ENCODE results near the gene TMEM240.

The TMEM240 gene

DNA sequence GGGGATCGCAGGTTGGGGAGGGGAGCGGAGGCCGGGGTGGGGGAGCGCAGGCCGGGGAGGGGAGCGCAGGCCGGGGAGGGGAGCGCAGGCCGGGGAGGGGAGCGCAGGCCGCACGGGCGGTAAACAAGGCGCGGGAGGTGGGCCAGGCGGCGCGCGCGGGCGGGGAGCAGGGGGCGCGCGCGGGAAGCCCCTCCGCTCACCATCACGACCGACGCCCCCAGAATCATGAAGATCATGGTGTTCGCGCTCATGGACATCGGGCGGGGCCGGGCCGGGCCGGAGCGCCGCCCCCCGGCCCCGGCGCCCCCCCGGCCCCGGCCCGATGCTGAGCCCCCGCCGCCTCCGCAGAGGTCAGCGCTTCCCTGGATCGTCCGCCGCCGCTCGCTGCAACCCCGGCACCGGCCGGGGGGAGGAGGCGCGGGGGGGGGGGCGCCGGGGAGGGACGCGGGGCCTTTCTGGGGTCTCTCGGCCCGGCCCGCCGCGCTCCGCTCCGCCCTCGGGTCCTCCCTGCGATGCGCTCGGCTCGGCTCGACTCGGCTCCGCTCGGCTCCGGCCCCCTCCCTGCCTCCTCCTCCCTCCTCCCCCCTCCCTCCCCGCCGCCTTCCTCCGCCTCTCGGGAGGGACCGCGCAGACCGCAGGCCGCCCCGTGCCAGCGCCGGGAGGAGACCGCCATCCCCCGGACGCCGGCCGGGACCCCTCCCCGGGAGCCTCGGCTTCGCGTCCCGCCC lies at the start of gene TMEM240:
Gene TMEM240, minus strand, starts transcription at position 535 of the 728 bp plus-strand sequence. Its CDS starts 278 bp downstream, at position 257.
- peak; percentile 16 to 47 for DNase-seq (ENCODE audit: low read depth in 2 of 2)

DNA sequence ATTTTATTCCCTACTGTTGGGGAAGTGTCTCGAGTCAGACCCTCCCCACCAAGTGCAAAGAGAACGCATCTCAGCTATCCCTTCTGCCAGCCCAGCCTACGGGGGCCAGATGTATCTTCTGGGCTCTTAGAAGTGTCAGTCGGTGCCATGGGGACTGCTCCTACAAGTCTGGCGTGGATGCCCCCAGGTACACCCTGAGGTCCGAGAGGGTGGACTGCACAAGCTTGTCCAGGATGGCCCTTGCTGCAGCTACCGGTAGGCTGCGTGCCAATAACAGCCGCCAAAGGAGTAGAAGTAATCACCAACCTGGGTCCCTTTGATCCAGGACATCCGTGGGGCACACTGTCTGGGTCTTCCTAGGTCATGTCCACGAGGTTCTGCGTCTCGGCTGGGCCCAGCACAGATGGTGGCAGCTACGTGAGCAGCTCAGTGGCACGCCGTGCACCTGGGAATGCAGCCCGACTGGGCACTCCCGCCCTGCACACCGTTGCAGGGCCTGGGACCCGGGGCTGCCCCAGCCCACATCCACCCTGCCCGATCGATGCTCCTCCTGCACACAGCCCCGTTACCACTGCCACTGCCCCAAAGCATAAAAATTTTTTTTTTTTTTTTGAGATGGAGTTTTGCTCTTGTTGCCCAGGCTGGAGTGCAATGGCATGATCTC lies 43.1 kb upstream of the TMEM240 start:
- DNase-seq (ENCODE audit: low read depth in 2 of 2) = no peak

DNA sequence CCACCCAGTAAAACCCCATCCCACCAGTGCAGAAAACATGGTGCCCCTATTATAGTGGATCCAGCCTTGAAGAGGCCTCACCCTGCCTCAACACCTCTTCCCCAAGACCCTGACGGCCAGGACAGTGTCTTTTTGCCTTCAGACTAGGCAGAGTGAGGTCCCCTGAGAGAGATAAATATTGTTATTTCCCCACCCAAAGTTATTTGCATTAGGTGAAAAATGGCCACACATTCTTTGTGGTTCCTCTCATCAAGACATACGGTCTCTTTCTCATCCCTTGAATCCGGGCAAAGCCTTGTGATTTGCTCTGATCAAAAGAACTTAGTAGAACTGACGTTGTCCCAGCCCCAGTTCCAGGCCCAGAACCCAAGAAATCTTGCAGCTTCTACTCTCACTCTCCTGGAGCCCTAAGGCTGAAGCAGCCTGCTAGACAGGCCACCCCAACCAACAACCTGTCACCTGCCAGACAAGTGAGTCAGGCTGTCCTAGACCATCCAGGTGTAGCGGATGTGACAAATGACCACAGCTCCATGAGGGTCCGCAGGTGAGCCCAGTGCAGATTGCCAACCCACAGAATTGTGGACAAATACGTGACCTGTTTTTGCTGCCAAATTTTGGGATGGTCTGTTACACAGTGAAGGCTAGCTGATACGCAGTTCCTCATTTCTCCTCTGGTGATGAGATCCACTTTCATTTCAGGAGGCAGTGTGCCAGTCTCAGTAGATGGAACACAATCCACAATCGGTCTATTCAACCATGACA lies 42.3 kb upstream of the TMEM240 start:
- DNase-seq (ENCODE audit: low read depth in 2 of 2) = no peak

DNA sequence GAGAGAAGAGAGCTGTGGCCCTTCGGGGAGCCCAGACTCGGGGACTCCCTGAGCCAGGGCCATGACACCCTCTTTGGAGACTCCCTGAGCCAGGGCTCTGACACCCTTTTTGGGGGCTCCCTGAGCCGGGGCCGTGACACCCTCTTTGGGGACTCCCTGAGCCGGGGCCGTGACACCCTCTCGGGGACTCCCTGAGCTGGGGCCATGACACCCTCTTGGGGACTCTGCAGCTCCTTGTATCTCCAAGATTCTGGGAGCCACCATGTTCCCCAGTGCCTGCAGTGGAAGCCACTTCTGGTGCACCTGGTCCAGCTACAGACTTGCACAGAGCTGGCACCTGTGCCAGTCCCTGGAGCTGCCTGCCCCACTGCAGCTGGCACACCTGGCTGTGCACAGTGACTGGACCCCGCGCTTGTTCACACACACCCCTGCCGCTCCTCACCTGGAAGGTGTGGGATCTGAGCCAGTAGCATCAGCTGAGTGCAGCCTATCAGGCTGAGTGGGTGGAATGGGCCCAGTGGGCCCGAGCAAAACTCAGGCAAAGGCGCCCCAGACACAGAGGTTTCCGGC lies 38.0 kb upstream of the TMEM240 start:
- DNase-seq (ENCODE audit: low read depth in 2 of 2) = no peak

DNA sequence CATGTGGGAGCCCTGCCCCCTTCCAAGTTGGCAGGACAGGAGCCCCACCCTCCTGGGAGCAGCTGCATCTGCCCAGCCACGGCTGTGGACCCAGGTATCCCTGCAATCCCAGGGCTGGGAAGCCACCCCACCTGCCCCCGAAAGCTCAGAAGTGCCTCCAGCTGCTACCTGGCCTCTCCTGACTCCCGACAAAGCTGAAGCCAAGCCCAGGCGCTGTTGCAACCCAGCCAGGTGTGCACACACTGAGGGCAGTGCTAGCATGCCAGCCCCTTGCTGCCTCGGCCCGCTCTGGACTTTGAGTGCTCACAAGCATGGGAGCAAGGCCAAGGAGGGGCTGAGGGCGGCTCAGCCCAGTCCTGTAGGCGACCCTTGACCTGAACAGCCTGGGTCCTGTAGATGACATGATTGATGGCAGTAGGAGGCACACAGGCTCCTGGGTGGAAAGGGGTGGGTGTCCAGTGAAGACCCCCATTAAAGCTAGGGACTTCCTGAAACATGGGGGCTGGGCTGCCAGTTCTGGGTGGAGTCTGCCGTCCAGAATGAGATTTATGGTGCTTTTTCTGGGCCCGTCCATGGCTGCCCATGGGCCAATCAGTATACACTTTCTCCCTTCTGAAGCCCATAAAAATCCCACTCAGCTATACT lies 37.1 kb upstream of the TMEM240 start:
- DNase-seq (ENCODE audit: low read depth in 2 of 2) = no peak

DNA sequence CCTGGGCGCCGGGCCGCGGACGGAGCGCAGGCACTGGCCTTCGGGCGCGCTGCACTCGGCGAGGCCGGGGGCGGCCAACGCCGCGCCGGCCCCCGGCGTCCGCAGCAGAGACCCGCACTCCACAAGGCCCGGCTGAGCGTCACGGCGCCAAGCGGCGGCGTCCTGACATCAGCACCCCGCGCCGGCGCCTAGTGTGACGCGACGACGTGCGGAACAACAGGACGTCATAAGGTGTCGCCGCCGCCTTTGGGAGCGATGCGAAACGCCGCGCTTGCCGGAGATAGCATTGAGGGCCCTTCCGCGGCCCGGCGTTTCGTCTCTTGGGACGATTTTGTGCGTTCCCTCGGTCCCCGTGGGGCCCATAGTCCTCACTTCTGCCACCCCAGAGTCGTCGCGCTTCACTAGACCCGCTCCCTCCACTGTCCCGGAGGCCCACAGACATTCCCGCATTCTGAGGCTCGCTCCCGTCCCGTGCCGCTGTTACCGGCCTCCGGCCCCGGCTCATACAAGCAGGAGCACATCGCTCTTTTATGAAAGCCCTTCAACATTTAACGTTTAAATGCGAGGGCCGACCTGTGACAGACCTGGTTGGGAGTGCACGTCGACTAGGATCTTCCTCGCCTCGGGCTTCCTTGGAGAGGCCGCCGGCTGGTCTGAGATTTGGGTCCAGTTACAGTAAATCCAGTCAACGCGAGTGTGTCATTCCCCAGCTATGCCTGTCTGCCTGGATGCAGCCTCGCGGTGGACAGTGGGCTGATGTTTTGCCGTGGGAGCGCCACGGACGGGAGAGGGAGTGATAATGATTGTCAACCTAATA lies 34.5 kb upstream of the TMEM240 start, which contains the start of gene SSU72:
Gene SSU72, minus strand, starts transcription at position 143 of the 817 bp plus-strand sequence. CDS start 306 bp downstream, outside the sequence.
- peak; percentile 82 to 86 for DNase-seq (ENCODE audit: low read depth in 2 of 2)

DNA sequence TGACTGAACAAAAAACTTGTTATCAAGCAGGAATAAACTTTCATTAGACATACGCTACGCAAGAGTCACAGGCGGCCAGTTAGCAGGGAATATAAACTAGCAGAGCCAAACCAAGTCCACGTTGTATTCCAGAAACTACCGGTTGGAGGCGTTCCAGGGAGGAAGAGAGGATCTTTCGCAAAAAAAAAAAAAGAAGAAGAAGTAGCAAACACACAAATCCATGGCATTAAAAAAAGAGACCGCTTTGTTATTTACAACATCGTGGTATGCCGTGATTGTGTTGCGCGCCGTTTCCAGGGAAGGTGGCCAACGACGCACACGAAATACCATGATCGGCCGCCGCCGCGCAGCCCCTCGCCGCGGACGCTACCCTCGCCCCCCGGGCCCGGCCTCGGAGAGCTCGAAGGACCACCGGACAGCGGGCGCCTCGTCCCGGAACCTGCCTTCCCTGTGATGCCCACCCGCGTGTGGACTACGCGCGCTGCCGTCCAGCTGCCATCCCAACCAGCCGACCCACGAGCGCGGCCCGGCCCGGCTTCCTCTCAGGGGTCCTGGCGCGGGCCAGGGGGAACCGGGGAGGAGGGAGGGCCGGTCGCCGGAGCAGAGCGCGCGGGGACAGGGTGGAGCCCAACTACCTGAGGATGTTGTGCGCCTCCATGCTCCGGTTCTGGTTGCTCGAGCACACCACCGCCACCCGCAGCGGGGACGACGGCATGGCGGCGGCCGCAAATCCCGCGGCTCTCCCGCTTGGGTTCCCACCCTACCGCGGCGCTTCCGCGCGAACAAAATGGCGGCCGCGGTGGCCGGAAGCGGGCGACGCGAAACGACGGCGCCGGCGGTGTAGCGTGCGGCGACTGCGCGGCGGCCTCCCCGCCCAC lies 33.7 kb upstream of the TMEM240 start:
- DNase-seq (ENCODE audit: low read depth in 2 of 2) = peak in 1 of 2 experiments; percentile 55

DNA sequence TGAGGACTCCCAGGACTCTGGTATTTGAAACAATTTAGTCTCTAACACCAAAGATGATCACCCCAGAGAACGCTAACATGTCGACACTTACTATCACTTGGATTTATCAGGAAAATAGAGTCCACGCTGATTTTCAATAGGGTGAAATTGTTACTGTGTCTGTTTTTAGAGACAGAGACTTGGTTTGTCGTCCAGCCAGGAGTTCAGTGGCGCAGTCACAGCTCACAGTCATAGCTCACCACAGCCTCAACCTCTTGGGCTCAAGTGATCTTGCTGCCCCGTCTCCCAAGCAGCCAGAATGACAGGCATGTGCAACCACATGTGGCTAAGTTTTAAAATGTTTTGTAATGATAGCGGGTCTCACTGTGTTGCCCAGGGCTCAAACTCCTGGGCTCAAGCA lies 28.9 kb upstream of the TMEM240 start:
- no peak for DNase-seq (ENCODE audit: low read depth in 2 of 2)

DNA sequence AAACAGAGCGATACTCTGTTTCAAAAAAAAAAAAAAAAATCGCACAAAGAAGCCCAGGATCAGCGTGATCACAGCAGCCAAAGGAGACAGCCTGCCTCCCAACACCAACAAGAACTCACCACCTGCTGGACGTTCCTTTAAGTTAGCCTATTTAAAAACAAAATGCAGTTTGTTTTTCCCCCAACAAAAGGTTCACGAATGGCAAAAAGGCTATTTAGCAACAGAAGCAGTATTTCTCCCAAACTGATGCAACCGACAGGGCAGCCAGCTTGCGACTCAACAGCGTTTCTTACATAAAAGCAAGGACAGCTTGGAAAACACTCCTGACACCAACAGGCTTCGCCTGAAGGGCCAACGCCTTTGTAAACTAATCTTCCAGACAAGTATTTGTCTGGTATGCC lies 27.5 kb upstream of the TMEM240 start:
- DNase-seq (ENCODE audit: low read depth in 2 of 2) = no peak

DNA sequence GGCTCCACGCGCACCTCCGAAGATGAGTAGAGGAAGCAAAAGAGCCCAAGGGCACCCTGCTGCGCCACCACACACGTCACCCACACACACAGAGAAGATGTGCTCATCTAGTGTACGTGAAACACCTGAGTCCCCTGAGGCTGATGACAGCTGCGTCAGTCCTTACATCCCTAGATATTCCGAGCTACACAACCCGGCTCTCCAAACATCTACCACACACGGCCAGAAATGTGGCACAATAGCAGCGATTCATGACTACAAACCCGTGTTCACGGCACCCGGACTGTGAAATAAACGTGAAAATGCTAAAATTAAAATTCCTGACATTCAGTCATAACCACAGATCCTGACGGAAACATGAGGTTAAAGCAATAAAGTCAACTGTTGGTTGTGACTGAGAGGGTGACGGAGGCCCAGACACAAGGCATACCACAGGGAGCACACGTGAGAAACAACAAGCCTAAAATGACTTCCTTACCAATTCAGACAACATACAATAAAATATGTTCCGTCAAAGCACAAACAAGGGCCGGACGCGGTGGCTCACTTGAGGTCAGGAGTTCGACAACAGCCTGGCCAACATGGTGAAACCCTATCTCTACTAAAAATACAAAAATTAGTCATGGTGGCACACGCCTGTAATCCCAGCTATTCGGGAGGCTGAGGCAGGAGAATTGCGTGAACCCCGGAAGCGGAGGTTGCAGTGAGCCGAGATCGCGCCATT lies 26.9 kb upstream of the TMEM240 start:
- no peak for DNase-seq (ENCODE audit: low read depth in 2 of 2)

DNA sequence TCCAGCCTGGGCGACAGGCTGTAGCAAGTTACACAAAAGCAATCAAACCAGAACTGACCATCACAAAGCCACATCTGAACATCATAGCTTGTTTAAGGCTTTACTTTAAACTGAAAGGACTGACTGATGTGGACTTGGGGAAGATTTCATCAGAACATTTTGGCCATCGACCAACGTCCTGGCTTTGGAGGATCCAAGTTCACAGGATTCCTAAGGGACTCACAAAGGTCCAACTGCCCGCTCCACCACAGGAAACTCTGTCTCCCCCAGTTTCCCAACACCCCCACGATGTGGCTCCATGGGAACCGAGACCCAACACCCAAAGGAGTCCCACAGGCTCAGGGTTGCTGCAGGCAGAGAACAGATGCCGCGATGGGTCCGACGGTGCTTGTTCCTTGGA lies 24.9 kb upstream of the TMEM240 start:
- DNase-seq (ENCODE audit: low read depth in 2 of 2) = no peak

DNA sequence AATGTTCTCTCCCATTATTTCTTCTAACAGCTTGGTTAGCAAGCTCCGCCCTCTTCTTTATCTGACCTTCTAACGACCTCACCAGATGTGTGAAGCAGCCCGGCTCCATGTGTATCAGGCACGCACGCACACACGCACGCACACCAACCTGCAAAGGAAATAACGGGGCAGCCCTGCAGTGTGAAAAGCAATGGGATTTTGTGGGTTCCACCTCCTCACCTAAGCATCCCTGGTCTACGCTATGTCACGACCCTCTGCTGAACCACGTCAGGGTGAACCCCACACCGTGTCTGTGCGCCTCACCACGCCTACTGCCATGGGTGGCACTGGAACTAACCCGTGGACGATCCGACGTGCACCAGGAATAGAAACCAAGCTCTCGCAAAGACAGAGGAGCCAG lies 23.8 kb upstream of the TMEM240 start:
- no peak for DNase-seq (ENCODE audit: low read depth in 2 of 2)

DNA sequence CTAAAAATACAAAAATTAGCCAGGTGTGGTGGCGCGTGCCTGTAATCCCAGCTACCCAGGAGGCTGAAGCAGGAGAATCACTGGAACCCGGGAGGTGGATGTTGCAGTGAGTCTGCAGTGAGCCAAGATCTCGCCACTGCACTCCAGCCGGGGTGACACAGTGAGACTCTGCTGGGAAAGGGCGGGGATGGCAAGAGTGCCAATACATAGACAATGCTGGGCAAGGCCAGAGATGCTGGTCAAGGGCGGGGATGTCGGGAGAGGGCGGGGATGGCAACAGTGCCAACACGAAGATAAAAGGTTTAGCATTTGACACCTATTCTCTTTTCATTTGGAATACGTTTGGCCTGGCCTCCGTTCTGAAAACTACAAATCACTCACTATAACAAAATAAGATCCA lies 23.3 kb upstream of the TMEM240 start:
- DNase-seq (ENCODE audit: low read depth in 2 of 2) = no peak

DNA sequence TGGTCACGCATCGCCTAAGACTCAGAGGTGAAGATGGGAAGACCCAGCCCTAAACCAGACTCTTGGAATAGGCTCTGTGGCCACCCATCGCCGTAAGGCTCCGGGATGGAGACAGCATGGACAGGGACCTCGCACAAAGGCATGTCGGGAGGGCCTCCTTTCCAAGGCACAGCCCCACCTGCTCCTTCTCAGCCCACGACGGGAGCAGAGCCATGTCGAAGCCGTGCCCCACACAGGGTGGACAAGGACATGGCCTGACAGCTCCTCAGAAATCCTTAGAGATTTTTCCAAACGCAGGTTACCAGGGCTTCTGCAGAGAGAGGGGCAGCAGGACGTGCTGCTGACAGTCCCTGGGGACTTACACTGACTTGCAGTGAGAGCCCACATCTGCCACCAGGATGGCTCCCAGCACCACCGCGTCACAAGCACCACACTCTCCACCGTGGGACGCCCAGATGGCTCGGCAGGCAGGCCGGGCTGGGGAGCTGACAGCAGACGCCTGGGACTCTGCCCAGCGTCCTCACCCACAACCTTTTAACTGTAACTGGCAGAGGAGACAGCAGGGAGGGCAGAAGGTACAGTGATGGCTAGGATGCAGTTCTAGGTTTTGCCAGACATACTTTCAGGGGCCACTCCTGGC lies 22.3 kb upstream of the TMEM240 start:
- DNase-seq (ENCODE audit: low read depth in 2 of 2) = no peak

DNA sequence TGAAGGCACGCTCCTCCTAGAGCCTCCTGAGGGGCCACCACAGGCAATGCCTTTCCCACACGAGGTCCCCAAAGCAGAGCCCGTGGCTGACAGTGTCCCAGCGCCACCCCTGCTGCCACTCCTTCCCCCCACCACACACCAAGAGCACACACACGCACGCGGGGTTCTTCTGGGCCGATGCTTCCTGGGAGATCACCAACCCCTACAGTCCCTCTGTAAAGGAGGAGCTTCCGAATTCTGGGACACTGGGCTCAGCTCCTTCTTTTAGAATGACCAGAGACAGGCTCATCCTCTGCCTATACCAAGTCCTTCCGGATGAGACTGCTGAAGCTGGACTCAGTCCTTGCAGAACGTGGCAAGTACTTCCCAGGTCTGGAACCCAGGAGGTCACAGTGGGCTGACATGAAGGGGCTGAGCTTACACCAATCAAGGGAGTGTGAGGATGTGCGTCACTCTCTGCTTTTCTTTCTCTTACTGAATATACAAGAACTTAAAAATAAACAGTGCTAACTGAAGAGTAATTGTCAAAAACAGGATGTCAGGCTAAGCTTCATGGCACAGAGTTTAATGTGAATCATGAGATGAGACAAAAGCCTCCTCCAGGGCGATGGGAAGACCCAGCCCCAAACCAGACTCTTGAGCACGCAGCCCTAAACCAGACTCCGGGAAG lies 21.5 kb upstream of the TMEM240 start:
- DNase-seq (ENCODE audit: low read depth in 2 of 2) = no peak

DNA sequence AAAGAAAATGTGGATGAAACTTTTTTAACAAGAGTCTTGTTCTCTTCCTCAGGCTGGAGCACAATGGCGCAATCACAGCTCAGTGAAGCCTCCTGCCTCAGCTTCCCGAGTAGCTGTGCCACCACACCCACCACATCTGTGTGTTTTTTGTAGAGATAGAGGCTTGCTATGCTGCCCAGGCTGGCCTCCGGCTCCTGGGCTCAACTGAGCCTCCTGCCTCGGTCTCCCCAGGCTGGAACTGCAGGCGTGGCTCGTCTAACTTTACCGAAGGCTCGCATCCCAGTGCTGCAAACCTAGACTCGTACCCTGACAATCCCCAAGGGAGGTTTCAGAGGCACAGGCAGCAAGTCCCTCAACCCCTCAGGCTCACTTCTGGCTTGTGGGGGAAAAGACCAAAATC lies 19.8 kb upstream of the TMEM240 start:
- no peak for DNase-seq (ENCODE audit: low read depth in 2 of 2)

DNA sequence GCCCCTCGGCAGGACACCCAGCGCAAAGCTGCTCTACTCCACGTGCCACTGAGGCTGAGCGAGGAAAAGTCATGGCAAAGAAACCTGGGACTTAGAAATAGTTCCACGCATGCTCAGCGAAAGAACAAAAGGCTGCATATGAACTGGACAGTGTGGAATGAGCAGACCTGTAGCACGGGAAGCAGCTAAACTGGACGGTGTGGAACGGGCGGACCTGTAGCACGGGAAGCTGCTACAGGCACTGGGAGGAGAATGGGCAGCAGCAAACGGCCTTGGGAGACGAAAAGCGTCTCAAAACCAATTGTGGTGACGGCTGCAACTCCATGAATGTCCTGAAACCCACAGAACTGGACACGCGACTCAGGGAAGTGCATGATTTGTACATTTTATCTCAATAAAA lies 18.6 kb upstream of the TMEM240 start:
- DNase-seq (ENCODE audit: low read depth in 2 of 2) = no peak

DNA sequence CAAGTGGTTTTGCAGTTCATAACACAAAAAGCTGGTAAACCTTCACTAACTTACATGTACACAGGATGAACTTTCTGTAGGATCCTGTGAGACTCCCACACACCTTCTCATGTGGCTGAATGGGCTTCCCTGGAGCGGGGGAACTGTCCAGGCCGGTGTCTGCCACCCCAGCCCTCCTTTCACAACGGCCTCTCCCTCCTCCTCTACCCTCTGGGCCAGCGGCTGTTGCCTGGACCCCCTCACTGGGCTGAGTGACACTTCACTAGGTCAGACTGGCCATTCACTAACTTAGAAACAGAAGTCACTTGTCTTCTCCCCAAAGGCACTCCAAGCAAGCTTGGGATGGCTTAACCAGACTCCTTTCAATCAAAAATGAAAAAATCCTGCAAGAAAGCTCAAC lies 18.2 kb upstream of the TMEM240 start:
- DNase-seq (ENCODE audit: low read depth in 2 of 2) = no peak
